ENCODE data around the gene CLIP3.
"Not testable (repeated sequence)": the region's sequence is repeated elsewhere in the genome, so short reads cannot be mapped to it uniquely, and the experiment has no call there.

CLIP3 gene

GRCh38 chr19:36032251-36033104, at the start of gene CLIP3:
Gene CLIP3 (minus strand): TSS chr19:36032873. CDS start chr19:36032357, 516 bp downstream.
- DNase-seq = peak; percentile 56

GRCh38 chr19:36081894-36082293, 49.2 kb upstream of the CLIP3 start:
- no peak for DNase-seq

GRCh38 chr19:36081385-36081784, 48.7 kb upstream of the CLIP3 start:
- no peak for DNase-seq

- no peak for DNase-seq
Measured at GRCh38 chr19:36079389-36079945, 46.8 kb upstream of the CLIP3 start.

GRCh38 chr19:36073121-36073876, 40.6 kb upstream of the CLIP3 start:
- DNase-seq = no peak

- no peak for DNase-seq
Measured at GRCh38 chr19:36072081-36072480, 39.4 kb upstream of the CLIP3 start.

- not testable (repeated sequence) for DNase-seq
Measured at GRCh38 chr19:36068810-36069499, 36.3 kb upstream of the CLIP3 start.

- no peak for DNase-seq
Measured at GRCh38 chr19:36067681-36068080, 35.0 kb upstream of the CLIP3 start.

- DNase-seq = no peak
Measured at GRCh38 chr19:36064826-36065225, 32.2 kb upstream of the CLIP3 start.

- DNase-seq = no peak
Measured at GRCh38 chr19:36061367-36061766, 28.7 kb upstream of the CLIP3 start.

- peak; percentile 32 for DNase-seq
Measured at GRCh38 chr19:36060430-36060829, 27.8 kb upstream of the CLIP3 start.

- DNase-seq = no peak
Measured at GRCh38 chr19:36059180-36059910, 26.7 kb upstream of the CLIP3 start.

- no peak for DNase-seq
Measured at GRCh38 chr19:36058481-36059179, 26.0 kb upstream of the CLIP3 start.

GRCh38 chr19:36054733-36055686, 22.3 kb upstream of the CLIP3 start, which contains the start of gene WDR62:
Gene WDR62 (plus strand): TSS chr19:36054897. CDS start chr19:36054972, 75 bp downstream.
- peak; percentile 98 for DNase-seq

GRCh38 chr19:36054119-36054732, 21.6 kb upstream of the CLIP3 start, which contains the start of gene THAP8:
Gene THAP8 (minus strand): TSS chr19:36054285. CDS start chr19:36054217, 68 bp downstream.
- DNase-seq = peak; percentile 100

GRCh38 chr19:36051637-36052036, 19.0 kb upstream of the CLIP3 start:
- no peak for DNase-seq

GRCh38 chr19:36051236-36051635, 18.6 kb upstream of the CLIP3 start:
- no peak for DNase-seq

- no peak for DNase-seq
Measured at GRCh38 chr19:36049080-36049698, 16.5 kb upstream of the CLIP3 start.

GRCh38 chr19:36047835-36048234, 15.2 kb upstream of the CLIP3 start:
- DNase-seq = no peak

Measured in stimulated activated CD4-positive, alpha-beta T cell treated with anti-CD3 and anti-CD28 coated beads, Interleukin-15, amount 100 ng/mL, for 24 hours (primary cell).